ENCODE data around the gene BARX2. TPM values are rescaled to one million over a fixed set of nuclear protein-coding genes. Genes with fewer than 3 reads are reported as not detected.

The BARX2 gene
- polyA plus RNA-seq, 1 of the 3 experiments (the other 2 are of a cell fraction) = not detected

- no peak for TF ChIP-seq CHD2 (IDR thresholded peaks at IDR 0.05; ENCODE audit: low read length, partially characterized antibody)
- TF ChIP-seq IRF3 (IDR thresholded peaks at IDR 0.05; ENCODE audit: low read depth, low read length) = no peak
- TF ChIP-seq CTCF (IDR thresholded peaks at IDR 0.05) = no peak
Observed at GRCh38 chr11:129489249-129489648, 113.6 kb downstream of the BARX2 start (continued).

- DNase-seq = no peak
- Histone ChIP-seq H3K27ac (ENCODE audit: low read depth in 2 of 2, low read length in 1 of 2) (no peak overlapping the region), H3K9me3 (no peaks in the 10 kb centered on the region), H3K27me3 (ENCODE audit: insufficient read depth) (no peaks in the 10 kb centered on the region), H3K4me1 (ENCODE audit: control insufficient read depth in 1 of 2, insufficient read depth in 2 of 2, low read depth in 1 of 2, low read length in 1 of 2) (no peaks in the 10 kb centered on the region; a peak in 1 of 4 replicates), H4K20me1 (ENCODE audit: insufficient read depth) (no peaks in the 10 kb centered on the region), H3K4me3 (ENCODE audit: low read depth in 2 of 2, low read length in 1 of 2) (no peak overlapping the region), H3K9me2 (no peaks in the 10 kb centered on the region), H2AFZ (ENCODE audit: low read depth) (no peak overlapping the region), H3K79me2 (ENCODE audit: insufficient read depth) (no peaks in the 10 kb centered on the region), H3K9ac (no peak overlapping the region), H3K4me2 (no peak overlapping the region), H3K36me3 (replicated peaks in 1 of 2; ENCODE audit: control insufficient read depth in 1 of 2, insufficient read depth in 2 of 2, low read length in 1 of 2) (no peaks in the 10 kb centered on the region), H3F3A (replicated peaks; ENCODE audit: insufficient read depth) (no peaks in the 10 kb centered on the region)
- TF ChIP-seq PBX3 (IDR thresholded peaks at IDR 0.05) (no peak), FOSL2 (IDR thresholded peaks at IDR 0.05; ENCODE audit: borderline replicate concordance, low read depth) (no peak), REST (IDR thresholded peaks at IDR 0.05; ENCODE audit: low read depth, low read length) (no peak), RAD21 (IDR thresholded peaks at IDR 0.05; ENCODE audit: low read length) (no peak), TEAD4 (IDR thresholded peaks at IDR 0.05; ENCODE audit: borderline replicate concordance, insufficient read depth) (no peak), ZBTB33 (IDR thresholded peaks at IDR 0.05; ENCODE audit: borderline replicate concordance, low read depth) (no peak), JUND (IDR thresholded peaks at IDR 0.05) (no peak), GATA2 (CRISPR knock-in tag; IDR thresholded peaks at IDR 0.05) (no peak), RCOR1 (IDR thresholded peaks at IDR 0.05; ENCODE audit: low read length) (no peak), SIN3A (IDR thresholded peaks at IDR 0.05; ENCODE audit: borderline replicate concordance, low read depth, low read length) (no peak), USF2 (IDR thresholded peaks at IDR 0.05; ENCODE audit: borderline replicate concordance, low read depth, low read length) (no peak), CTCF (IDR thresholded peaks at IDR 0.05) (no peak), EP300 (IDR thresholded peaks at IDR 0.05; ENCODE audit: borderline replicate concordance in 1 of 2, low read depth in 1 of 2, low read length in 1 of 2) (no peak), NRF1 (IDR thresholded peaks at IDR 0.05; ENCODE audit: low read depth, low read length) (no peak), ELF1 (IDR thresholded peaks at IDR 0.05) (no peak)
- POLR2A ChIA-PET = no interaction called here
- CTCF ChIA-PET = no interaction called here
- 0% methylated on average over 6 of the region's 6 CpGs for WGBS (ENCODE audit: low lambda C conversion rate)
Observed at GRCh38 chr11:129490004-129490403, 114.4 kb downstream of the BARX2 start.
